Mammary epithelial cell (primary cell): Measurements from ENCODE around the gene CUX1.

ENCODE experiments used
- EZH2 ChIP-seq: IDR thresholded peaks from 2 replicates; pipeline ENCODE4 v1.6.1; 2012; ENCODE audit warnings: low read length, inconsistent platforms, borderline replicate concordance
- TF ChIP-seq, protein P1 (sequence below), 2 donors: IDR thresholded peaks in 1 of 2; conservative IDR thresholded peaks in 1 of 2; 2 replicates each; pipeline ENCODE4 v1.5.1; 2011 to 2012; ENCODE audit warnings: inconsistent platforms in 2 of 2, low read length in 2 of 2, mild to moderate bottlenecking in 2 of 2, control low read depth in 1 of 2, low read depth in 1 of 2; ENCODE audit not compliant: insufficient read depth in 1 of 2; ENCODE audit errors: extremely low read depth in 1 of 2

GRCh38 chr7:102006695-102007094 lies 189.3 kb downstream of the CUX1 start:
- TF ChIP-seq, protein P1, sequence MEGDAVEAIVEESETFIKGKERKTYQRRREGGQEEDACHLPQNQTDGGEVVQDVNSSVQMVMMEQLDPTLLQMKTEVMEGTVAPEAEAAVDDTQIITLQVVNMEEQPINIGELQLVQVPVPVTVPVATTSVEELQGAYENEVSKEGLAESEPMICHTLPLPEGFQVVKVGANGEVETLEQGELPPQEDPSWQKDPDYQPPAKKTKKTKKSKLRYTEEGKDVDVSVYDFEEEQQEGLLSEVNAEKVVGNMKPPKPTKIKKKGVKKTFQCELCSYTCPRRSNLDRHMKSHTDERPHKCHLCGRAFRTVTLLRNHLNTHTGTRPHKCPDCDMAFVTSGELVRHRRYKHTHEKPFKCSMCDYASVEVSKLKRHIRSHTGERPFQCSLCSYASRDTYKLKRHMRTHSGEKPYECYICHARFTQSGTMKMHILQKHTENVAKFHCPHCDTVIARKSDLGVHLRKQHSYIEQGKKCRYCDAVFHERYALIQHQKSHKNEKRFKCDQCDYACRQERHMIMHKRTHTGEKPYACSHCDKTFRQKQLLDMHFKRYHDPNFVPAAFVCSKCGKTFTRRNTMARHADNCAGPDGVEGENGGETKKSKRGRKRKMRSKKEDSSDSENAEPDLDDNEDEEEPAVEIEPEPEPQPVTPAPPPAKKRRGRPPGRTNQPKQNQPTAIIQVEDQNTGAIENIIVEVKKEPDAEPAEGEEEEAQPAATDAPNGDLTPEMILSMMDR (conservative IDR thresholded peaks at IDR 0.05 in 1 of 2, IDR thresholded peaks at IDR 0.05 in 1 of 2; ENCODE audit: extremely low read depth in 1 of 2, insufficient read depth in 1 of 2, low read depth in 1 of 2, low read length in 2 of 2): no peak
- TF ChIP-seq EZH2: no peak
